Activated B cell treated with CpG ODN at 0.5 μM for 24 hours (primary cell): ENCODE results near the gene LZTS2. TPM values are rescaled to one million over a fixed set of nuclear protein-coding genes. Genes with fewer than 3 reads are reported as not detected.

Source experiments
- ATAC-seq: fragments of 200-7000 bp; cut with Tn5 transposase; one replicate; pipeline ENCODE4 v1.10.0; 2021; ENCODE audit warnings: low read depth, mild to moderate bottlenecking, moderate library complexity
- CTCF ChIA-PET: fragments of 350-600 bp; sonication (Branson Sonifier 250); formaldehyde crosslinking; loops from one replicate; lab custom pipeline; 2021; ENCODE audit warnings: antibody characterized with exemption; lab: Charles Lee
- POLR2A ChIA-PET: fragments of 350-600 bp; sonication (Branson Sonifier 250); formaldehyde crosslinking; loops from one replicate; lab custom pipeline; 2021; ENCODE audit warnings: antibody characterized with exemption; lab: Charles Lee
- DNase-seq: peaks from one replicate; pipeline ENCODE4 v3.0.0; 2022
- H3K27ac Mint-ChIP-seq: one replicate; pipeline ENCODE4 v1.8.0; 2020; ENCODE audit warnings: mixed read lengths
- H3K27me3 Mint-ChIP-seq: one replicate; pipeline ENCODE4 v1.8.0; 2021; ENCODE audit warnings: mixed read lengths
- H3K36me3 Mint-ChIP-seq: one replicate; pipeline ENCODE4 v1.8.0; 2021; ENCODE audit warnings: low read depth, mixed read lengths
- H3K4me1 Mint-ChIP-seq: one replicate; pipeline ENCODE4 v1.8.0; 2021; ENCODE audit warnings: mixed read lengths
- H3K4me3 Mint-ChIP-seq: one replicate; pipeline ENCODE4 v1.8.0; 2020; ENCODE audit warnings: mild to moderate bottlenecking, mixed read lengths
- H3K9me3 Mint-ChIP-seq: one replicate; pipeline ENCODE4 v1.8.0; 2020; ENCODE audit warnings: mixed read lengths
- CTCF ChIP-seq: fragments of 200-600 bp; IDR thresholded peaks from one replicate; pipeline ENCODE4 v1.8.0; 2022; ENCODE audit warnings: antibody characterized with exemption, mild to moderate bottlenecking
- intact Hi-C: fragments of 100-400 bp; cut with micrococcal nuclease; formaldehyde crosslinking; loops from one replicate; pipeline ENCODE4 v1.15.1; 2024
- total RNA-seq: library from RNA; stranded (reverse); gene quantifications from 2 replicates; pipeline ENCODE4 v1.2.3, GENCODE V29; 2022

LZTS2 gene
- total RNA-seq, 1 donor from 2014 or later = 14.9 TPM

GRCh38 chr10:100986623-100986951 lies 13.0 kb upstream of the LZTS2 start:
- no peaks in the 10 kb centered on the region for H3K9me3 Mint-ChIP-seq
- intact Hi-C loops = loop anchor here (2.0 kb wide), 1 partner anchor 18 kb away; the partner anchor contains the start of gene SEMA4G
- ChIA-PET POLR2A (interaction anchor here (4.7 kb wide), 1 partner anchor 12 kb away, joined by 54 read pairs; the partner anchor contains the start of gene LZTS2), CTCF (interaction anchor here (6.0 kb wide), 1 partner anchor 11 kb away, joined by 34 read pairs; no protein-coding TSS in a partner anchor)
- H3K4me1 Mint-ChIP-seq = peaks cover 46% of the 10 kb centered on the region
- DNase-seq (no peak), ATAC-seq (no peak)
- no peaks in the 10 kb centered on the region for H3K27me3 Mint-ChIP-seq
- peaks cover 54% of the 10 kb centered on the region for H3K36me3 Mint-ChIP-seq
- no peak overlapping the region for H3K27ac Mint-ChIP-seq
- H3K4me3 Mint-ChIP-seq = peak overlapping the region; percentile 92
- TF ChIP-seq CTCF = no peak

GRCh38 chr10:100986952-100987684 lies 12.5 kb upstream of the LZTS2 start, which contains the start of the genes MRPL43 and TWNK:
TSS of gene MRPL43 (minus strand) at chr10:100987497. CDS start at chr10:100987443, 54 bp downstream.
TSS of gene TWNK (plus strand) at chr10:100987543. CDS start at chr10:100988211, 668 bp downstream.
- peak; percentile 95 for ATAC-seq
- intact Hi-C loops = loop anchor here (1.0 to 2.0 kb wide), 2 partner anchors 10 to 18 kb away; partner anchors contain the start of gene SEMA4G
- peak within 1 kb of the TSS; percentile 82 for H3K27ac Mint-ChIP-seq
- DNase-seq = peak; percentile 81
- POLR2A ChIA-PET = interaction anchor here (1.0 to 4.7 kb wide), 2 partner anchors 11 to 75 kb away, joined by 3 to 54 read pairs; partner anchors contain the start of genes LZTS2 and SLF2
- TF ChIP-seq CTCF = no peak
- CTCF ChIA-PET = interaction anchor here (6.0 kb wide), 1 partner anchor 10 kb away, joined by 34 read pairs; no protein-coding TSS in a partner anchor
- peaks cover 50% of the 10 kb centered on the region for H3K36me3 Mint-ChIP-seq
- peaks cover 46% of the 10 kb centered on the region for H3K4me1 Mint-ChIP-seq
- no peaks in the 10 kb centered on the region for H3K27me3 Mint-ChIP-seq
- H3K4me3 Mint-ChIP-seq = peak within 1 kb of the TSS; percentile 92
- H3K9me3 Mint-ChIP-seq = no peaks in the 10 kb centered on the region

GRCh38 chr10:100987685-100988049 lies 11.9 kb upstream of the LZTS2 start:
- peaks cover 47% of the 10 kb centered on the region for H3K36me3 Mint-ChIP-seq
- DNase-seq = no peak
- POLR2A ChIA-PET = interaction anchor here (1.0 to 4.7 kb wide), 2 partner anchors 11 to 75 kb away, joined by 3 to 54 read pairs; partner anchors contain the start of genes LZTS2 and SLF2
- H3K27me3 Mint-ChIP-seq = no peaks in the 10 kb centered on the region
- peaks cover 46% of the 10 kb centered on the region for H3K4me1 Mint-ChIP-seq
- H3K27ac Mint-ChIP-seq = peak overlapping the region; percentile 82
- CTCF ChIA-PET = interaction anchor here (6.0 kb wide), 1 partner anchor 9 kb away, joined by 34 read pairs; no protein-coding TSS in a partner anchor
- TF ChIP-seq CTCF = no peak
- ATAC-seq = peak; percentile 13
- intact Hi-C loops = loop anchor here (1.0 to 2.0 kb wide), 2 partner anchors 10 to 19 kb away; partner anchors contain the start of gene SEMA4G
- H3K4me3 Mint-ChIP-seq = peak overlapping the region; percentile 92
- H3K9me3 Mint-ChIP-seq = no peaks in the 10 kb centered on the region

- ChIA-PET POLR2A (interaction anchor here (0.6 to 4.7 kb wide), 2 partner anchors 10 to 76 kb away, joined by 3 to 54 read pairs; partner anchors contain the start of gene LZTS2), CTCF (interaction anchor here (6.0 kb wide), 1 partner anchor 9 kb away, joined by 34 read pairs; no protein-coding TSS in a partner anchor)
- H3K36me3 Mint-ChIP-seq = peaks cover 48% of the 10 kb centered on the region
- no peak for TF ChIP-seq CTCF
- intact Hi-C loops = no loop called here
- H3K9me3 Mint-ChIP-seq = no peaks in the 10 kb centered on the region
- H3K4me3 Mint-ChIP-seq = peak overlapping the region; percentile 92
- H3K27ac Mint-ChIP-seq = no peak overlapping the region
- ATAC-seq = no peak
- DNase-seq = no peak
- no peaks in the 10 kb centered on the region for H3K27me3 Mint-ChIP-seq
- H3K4me1 Mint-ChIP-seq = peaks cover 46% of the 10 kb centered on the region
Measured at GRCh38 chr10:100988166-100988565, 11.4 kb upstream of the LZTS2 start.
